K562 (cell line): ENCODE data around the gene RNF19B. TPM values are rescaled to one million over a fixed set of nuclear protein-coding genes. Genes with fewer than 3 reads are reported as not detected.

ENCODE experiments used
- HMGN3 ChIP-seq: IDR thresholded peaks from 2 replicates; pipeline ENCODE4 v1.6.1; 2011; ENCODE audit warnings: borderline replicate concordance, low read depth, mild to moderate bottlenecking, mixed read lengths, low read length; ENCODE audit not compliant: insufficient read length; ENCODE audit errors: extremely low read depth
- PHB2 ChIP-seq: fragments of 450-650 bp; IDR thresholded peaks from 2 replicates; pipeline ENCODE4 v1.6.1; 2017; ENCODE audit warnings: low read depth
- TAF15 ChIP-seq: fragments of 200-400 bp; formaldehyde crosslinking; IDR thresholded peaks from 2 replicates; pipeline ENCODE4 v1.6.1; 2017; ENCODE audit warnings: mild to moderate bottlenecking, low read depth, low read length, moderate library complexity
- ZC3H8 ChIP-seq: fragments of 450-650 bp; IDR thresholded peaks from 2 replicates; pipeline ENCODE4 v1.6.1; 2017
- polyA plus RNA-seq, 8 experiments: library from polyadenylated mRNA; depleted of rRNA in 4 of 8; stranded (reverse) in 5 of 8; unstranded in 3 of 8; fragments of >200 nt; fragmentation: Nextera tagmentation in 2 of 8; fragmentation: Illumina TruSeq in 1 of 8; extraction: Ambion mirVana in 2 of 8; extraction: Trizol in 1 of 8; gene quantifications; 2 replicates each; pipeline versions ENCODE4 v1.2.1 to v1.2.3, GENCODE V29; 2011 to 2014; ENCODE audit warnings: inconsistent platforms in 1 of 8, missing spikeins in 1 of 8
- total RNA-seq, 7 experiments: library from RNA; depleted of rRNA in 6 of 7; stranded (reverse); fragments of >200 nt in 6 of 7; fragmentation: Illumina TruSeq in 2 of 7; extraction: Trizol in 2 of 7; gene quantifications; 2 replicates each; pipeline versions ENCODE4 v1.2.1 to v1.2.3, GENCODE V29; 2011 to 2021; ENCODE audit warnings: low replicate concordance in 1 of 7
- TF ChIP-seq, protein P1 (sequence below): fragments of 450-650 bp; IDR thresholded peaks from 2 replicates; pipeline ENCODE4 v1.6.1; 2016; ENCODE audit warnings: low read depth
- TF ChIP-seq, protein P2 (sequence below): fragments of 450-650 bp; conservative IDR thresholded peaks from 2 replicates; pipeline ENCODE4 v1.6.1; 2016; ENCODE audit warnings: missing genetic modification characterization, low read depth, mild to moderate bottlenecking, missing compliant biosample characterization, moderate library complexity

RNF19B gene
- total and polyA plus RNA-seq, 9 of the 15 experiments (the other 6 are each of a cell fraction or from before 2014, with no cell fraction given): 2.6 to 14.9 (median 10.1) TPM

DNA sequence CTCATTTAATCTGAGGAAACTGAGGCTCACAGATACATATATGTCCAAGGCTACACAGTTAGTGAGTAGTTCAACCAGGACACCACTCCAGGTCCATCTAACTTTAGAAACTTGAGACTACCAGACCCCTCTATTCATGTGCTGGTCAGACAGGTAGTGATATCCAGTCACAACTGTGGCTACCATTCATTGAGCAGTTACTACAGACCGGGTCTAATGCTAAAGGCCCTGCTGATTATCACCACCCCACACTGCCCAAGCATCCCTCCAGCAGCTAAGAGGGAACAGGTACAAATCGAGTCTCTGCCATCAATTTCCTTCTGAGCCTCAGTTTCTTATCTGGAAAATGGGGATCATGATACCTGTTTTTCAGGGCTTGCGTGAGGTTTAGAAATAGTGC lies 73.0 kb downstream of the RNF19B start (continued):
- TF ChIP-seq, protein P1, sequence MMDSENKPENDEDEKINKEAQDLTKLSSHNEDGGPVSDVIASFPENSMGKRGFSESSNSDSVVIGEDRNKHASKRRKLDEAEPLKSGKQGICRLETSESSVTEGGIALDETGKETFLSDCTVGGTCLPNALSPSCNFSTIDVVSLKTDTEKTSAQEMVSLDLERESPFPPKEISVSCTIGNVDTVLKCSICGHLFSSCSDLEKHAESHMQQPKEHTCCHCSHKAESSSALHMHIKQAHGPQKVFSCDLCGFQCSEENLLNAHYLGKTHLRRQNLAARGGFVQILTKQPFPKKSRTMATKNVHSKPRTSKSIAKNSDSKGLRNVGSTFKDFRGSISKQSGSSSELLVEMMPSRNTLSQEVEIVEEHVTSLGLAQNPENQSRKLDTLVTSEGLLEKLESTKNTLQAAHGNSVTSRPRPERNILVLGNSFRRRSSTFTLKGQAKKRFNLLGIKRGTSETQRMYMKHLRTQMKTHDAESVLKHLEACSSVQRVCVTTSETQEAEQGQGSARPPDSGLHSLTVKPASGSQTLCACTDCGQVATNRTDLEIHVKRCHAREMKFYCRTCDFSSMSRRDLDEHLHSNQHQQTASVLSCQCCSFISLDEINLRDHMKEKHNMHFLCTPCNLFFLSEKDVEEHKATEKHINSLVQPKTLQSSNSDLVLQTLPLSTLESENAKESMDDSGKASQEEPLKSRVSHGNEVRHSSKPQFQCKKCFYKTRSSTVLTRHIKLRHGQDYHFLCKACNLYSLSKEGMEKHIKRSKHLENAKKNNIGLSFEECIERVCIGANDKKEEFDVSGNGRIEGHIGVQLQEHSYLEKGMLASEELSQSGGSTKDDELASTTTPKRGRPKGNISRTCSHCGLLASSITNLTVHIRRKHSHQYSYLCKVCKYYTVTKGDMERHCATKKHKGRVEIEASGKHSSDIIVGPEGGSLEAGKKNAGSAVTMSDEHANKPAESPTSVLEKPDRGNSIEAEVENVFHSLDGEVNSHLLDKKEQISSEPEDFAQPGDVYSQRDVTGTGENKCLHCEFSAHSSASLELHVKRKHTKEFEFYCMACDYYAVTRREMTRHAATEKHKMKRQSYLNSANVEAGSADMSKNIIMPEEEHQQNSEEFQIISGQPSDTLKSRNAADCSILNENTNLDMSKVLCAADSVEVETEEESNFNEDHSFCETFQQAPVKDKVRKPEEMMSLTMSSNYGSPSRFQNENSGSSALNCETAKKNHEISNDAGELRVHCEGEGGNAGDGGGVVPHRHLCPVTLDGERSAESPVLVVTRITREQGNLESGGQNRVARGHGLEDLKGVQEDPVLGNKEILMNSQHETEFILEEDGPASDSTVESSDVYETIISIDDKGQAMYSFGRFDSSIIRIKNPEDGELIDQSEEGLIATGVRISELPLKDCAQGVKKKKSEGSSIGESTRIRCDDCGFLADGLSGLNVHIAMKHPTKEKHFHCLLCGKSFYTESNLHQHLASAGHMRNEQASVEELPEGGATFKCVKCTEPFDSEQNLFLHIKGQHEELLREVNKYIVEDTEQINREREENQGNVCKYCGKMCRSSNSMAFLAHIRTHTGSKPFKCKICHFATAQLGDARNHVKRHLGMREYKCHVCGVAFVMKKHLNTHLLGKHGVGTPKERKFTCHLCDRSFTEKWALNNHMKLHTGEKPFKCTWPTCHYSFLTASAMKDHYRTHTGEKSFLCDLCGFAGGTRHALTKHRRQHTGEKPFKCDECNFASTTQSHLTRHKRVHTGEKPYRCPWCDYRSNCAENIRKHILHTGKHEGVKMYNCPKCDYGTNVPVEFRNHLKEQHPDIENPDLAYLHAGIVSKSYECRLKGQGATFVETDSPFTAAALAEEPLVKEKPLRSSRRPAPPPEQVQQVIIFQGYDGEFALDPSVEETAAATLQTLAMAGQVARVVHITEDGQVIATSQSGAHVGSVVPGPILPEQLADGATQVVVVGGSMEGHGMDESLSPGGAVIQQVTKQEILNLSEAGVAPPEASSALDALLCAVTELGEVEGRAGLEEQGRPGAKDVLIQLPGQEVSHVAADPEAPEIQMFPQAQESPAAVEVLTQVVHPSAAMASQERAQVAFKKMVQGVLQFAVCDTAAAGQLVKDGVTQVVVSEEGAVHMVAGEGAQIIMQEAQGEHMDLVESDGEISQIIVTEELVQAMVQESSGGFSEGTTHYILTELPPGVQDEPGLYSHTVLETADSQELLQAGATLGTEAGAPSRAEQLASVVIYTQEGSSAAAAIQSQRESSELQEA: no peak
- TF ChIP-seq, protein P2, sequence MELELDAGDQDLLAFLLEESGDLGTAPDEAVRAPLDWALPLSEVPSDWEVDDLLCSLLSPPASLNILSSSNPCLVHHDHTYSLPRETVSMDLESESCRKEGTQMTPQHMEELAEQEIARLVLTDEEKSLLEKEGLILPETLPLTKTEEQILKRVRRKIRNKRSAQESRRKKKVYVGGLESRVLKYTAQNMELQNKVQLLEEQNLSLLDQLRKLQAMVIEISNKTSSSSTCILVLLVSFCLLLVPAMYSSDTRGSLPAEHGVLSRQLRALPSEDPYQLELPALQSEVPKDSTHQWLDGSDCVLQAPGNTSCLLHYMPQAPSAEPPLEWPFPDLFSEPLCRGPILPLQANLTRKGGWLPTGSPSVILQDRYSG (tag): no peak
- no peak for TF ChIP-seq HMGN3
- TF ChIP-seq PHB2: no peak
- TF ChIP-seq TAF15: no peak
- TF ChIP-seq ZC3H8: no peak
